Heart right ventricle (tissue), 16 donors: Measurements from ENCODE around the gene FKBP9. TPM values are rescaled to one million over a fixed set of nuclear protein-coding genes. Genes with fewer than 3 reads are reported as not detected.
A peak's percentile ranks its signal among the peaks of the same experiment; 100 is the strongest.

Experiments used
- ATAC-seq, 8 donors: fragments of 200-7000 bp; cut with Tn5 transposase; one replicate each; pipeline ENCODE4 v1.9.1; 2020; ENCODE audit warnings: mild to moderate bottlenecking in 8 of 8, moderate library complexity in 8 of 8, moderate number of reproducible peaks in 1 of 8
- DNase-seq, 2 donors: peaks; one replicate each; pipeline ENCODE4 v3.0.0-alpha.2; 2020
- H3K27ac ChIP-seq, 10 donors: fragments of 200-600 bp; sonication (generic) in 2 of 10; one replicate each; pipeline versions ENCODE4 v1.5.0 to v1.8.0; 2020 to 2022; ENCODE audit warnings: mild to moderate bottlenecking in 3 of 10
- H3K27me3 ChIP-seq, 7 donors: fragments of 200-600 bp; one replicate each; pipeline ENCODE4 v1.8.0; 2021 to 2022; ENCODE audit warnings: mild to moderate bottlenecking in 2 of 7
- H3K36me3 ChIP-seq, 9 donors: fragments of 200-600 bp; sonication (generic) in 1 of 9; one replicate each; pipeline versions ENCODE4 v1.5.0 to v1.8.0; 2020 to 2022; ENCODE audit warnings: mild to moderate bottlenecking in 2 of 9
- H3K4me1 ChIP-seq, 9 donors: fragments of 200-600 bp; sonication (generic) in 1 of 9; one replicate each; pipeline versions ENCODE4 v1.5.0 to v1.8.0; 2020 to 2022; ENCODE audit warnings: mild to moderate bottlenecking in 4 of 9
- H3K4me3 ChIP-seq, 10 donors: fragments of 200-600 bp; sonication (generic) in 2 of 10; one replicate each; pipeline versions ENCODE4 v1.5.0 to v1.8.0; 2020 to 2022; ENCODE audit warnings: mild to moderate bottlenecking in 7 of 10, moderate library complexity in 2 of 10
- H3K9me3 ChIP-seq, 11 donors: fragments of 200-600 bp in 10 of 11; sonication (generic) in 2 of 11; one replicate each; pipeline versions ENCODE4 v1.5.0 to v1.8.0; 2013 to 2022; ENCODE audit warnings: mild to moderate bottlenecking in 2 of 11, control low read depth in 1 of 11, moderate library complexity in 1 of 11
- WGBS, 2 donors: extraction: QIAGEN DNeasy Blood & Tissue Kit; methylation state at CpG; one replicate each; pipeline ENCODE4 v1.1.7; 2013; ENCODE audit warnings: inconsistent platforms in 1 of 2; 5-methylcytosine and 5-hydroxymethylcytosine counted together
- intact Hi-C, 10 donors: fragments of 100-400 bp; cut with DNase I; formaldehyde crosslinking; loops; one replicate each; pipeline versions ENCODE4 v1.11.1 to v1.14.2; 2022
- polyA plus RNA-seq, 2 donors: library from polyadenylated mRNA; stranded (reverse); fragments of 200-250 nt; gene quantifications; one replicate each; pipeline ENCODE4 v1.2.3, GENCODE V29; 2013
- total RNA-seq, 10 donors: library from RNA; stranded (reverse); fragmentation: NEBNext Ultra II Directional in 3 of 10; extraction: Animal tissue kit (Norgen Biotek cat#: 25700) in 3 of 10; gene quantifications; one replicate each; pipeline versions ENCODE4 v1.2.1 to v1.2.4, GENCODE V29; 2021 to 2023
- TF ChIP-seq, protein P1 (sequence below), 9 donors: fragments of 200-600 bp; sonication (generic) in 2 of 9; IDR thresholded peaks; one replicate each; pipeline versions ENCODE4 v1.5.0 to v1.8.0; 2021 to 2022; ENCODE audit warnings: antibody characterized with exemption in 9 of 9, mild to moderate bottlenecking in 5 of 9, moderate library complexity in 1 of 9
- donor health status: Arrhythmogenic right ventricular cardiomyopathy.
- donor health status: ischemic (EF 13 %, LVEDD 7.1; RV severe dilation, severe dysfunction).
- donor health status: healthy with polysubstance abuse.
- donor health status: DM: no; HTN: yes; CAD: no.
- donor health status: DM: no; HTN: no; CAD: no.
- donor health status: ischemic (EF 25% LVEDD 6.9; RV normal size, moderate dysfunction).
- donor health status: ischemic (EF 25% LVEDD 5.7; RV mildly dilated, moderate dysfunction).
- donor health status: healthy.
- donor health status: DM: yes; HTN: yes; CAD: no.
- donor health status: Ischemic cardiomyopathy.
- donor health status: ischemic (EF 35%, LVEDD 5.7; RV mildly dilated, moderate dysfunction).
- donor health status: nonischemic (EF 11% LVEDD 7.7; RV severe dilation, severe dysfunction).
- donor health status: DM: yes; HTN: yes; CAD: no.
- donor health status: PGD.
- donor health status: ischemic (EF 29% LVEDD 5.4; RV normal size, mild dysfunction).
- donor health status: nonischemic (EF 23%, LVEDD 6.1; RV moderate dilation, normal function).

Gene FKBP9
- total and polyA plus RNA-seq, 12 donors: 32.2 to 158 (median 119) TPM

DNA sequence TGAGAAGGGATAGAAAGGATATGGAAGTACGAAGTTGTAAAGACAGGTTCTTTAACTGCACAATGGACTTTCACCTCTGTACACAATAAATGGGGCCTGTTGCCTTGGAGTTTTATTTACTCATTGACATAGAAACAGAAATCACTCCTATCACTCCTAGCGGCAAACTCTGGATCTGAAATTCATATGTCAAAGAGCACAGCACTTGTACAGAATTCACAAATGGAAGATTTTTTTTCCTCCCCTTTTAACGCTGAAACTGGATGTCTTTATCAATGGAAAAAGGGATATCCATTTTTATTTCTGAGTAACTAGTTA, 87.1 kb downstream of the FKBP9 start:
- Histone ChIP-seq H3K9me3 (no peaks in the 10 kb centered on the region), H3K4me1 (peaks cover 5 to 73% (median 48%) of the 10 kb centered on the region in 9 donors), H3K27ac (peak overlapping the region in 8 of 10 donors; percentile 17 to 73 (median 58)), H3K36me3 (no peaks in the 10 kb centered on the region), H3K27me3 (no peaks in the 10 kb centered on the region), H3K4me3 (no peak overlapping the region)
- peak in 7 of 8 donors; percentile 46 to 75 (median 64) for ATAC-seq
- no peak for DNase-seq
- TF ChIP-seq, protein P1, sequence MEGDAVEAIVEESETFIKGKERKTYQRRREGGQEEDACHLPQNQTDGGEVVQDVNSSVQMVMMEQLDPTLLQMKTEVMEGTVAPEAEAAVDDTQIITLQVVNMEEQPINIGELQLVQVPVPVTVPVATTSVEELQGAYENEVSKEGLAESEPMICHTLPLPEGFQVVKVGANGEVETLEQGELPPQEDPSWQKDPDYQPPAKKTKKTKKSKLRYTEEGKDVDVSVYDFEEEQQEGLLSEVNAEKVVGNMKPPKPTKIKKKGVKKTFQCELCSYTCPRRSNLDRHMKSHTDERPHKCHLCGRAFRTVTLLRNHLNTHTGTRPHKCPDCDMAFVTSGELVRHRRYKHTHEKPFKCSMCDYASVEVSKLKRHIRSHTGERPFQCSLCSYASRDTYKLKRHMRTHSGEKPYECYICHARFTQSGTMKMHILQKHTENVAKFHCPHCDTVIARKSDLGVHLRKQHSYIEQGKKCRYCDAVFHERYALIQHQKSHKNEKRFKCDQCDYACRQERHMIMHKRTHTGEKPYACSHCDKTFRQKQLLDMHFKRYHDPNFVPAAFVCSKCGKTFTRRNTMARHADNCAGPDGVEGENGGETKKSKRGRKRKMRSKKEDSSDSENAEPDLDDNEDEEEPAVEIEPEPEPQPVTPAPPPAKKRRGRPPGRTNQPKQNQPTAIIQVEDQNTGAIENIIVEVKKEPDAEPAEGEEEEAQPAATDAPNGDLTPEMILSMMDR (IDR thresholded peaks at IDR 0.05): peak in 8 of 9 donors; percentile 18 to 54 (median 31)
- intact Hi-C loops: loop anchor here in 6 of 10 donors (5.0 to 10.0 kb wide), 3 partner anchors 87 to 240 kb away; partner anchors contain the start of gene FKBP9 (in 3 of the 6)
- 26 to 33% methylated on average over 3 of the region's 3 CpGs for whole genome bisulfite sequencing, 2 donors

DNA sequence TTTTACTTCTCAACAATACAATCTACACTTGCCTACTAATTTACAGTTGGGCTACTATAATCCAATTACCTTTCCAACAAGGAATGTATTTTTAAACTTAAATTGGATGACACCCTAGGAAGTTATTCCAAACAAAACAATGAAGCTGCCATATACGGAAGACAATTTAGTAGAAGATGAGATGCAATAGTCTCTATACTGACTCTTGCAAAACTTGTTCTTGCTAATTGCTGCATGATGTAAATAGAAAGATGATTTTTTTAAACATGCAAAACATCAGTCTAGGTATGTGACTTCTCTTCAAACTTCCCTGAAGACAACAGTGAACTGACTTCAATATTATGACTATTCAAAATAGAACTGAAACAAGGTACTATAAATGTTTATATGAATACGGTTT, 87.7 kb downstream of the FKBP9 start:
- Histone ChIP-seq H3K4me3 (no peak overlapping the region), H3K36me3 (no peaks in the 10 kb centered on the region), H3K9me3 (no peaks in the 10 kb centered on the region), H3K27ac (peak overlapping the region in 7 of 10 donors; percentile 18 to 73 (median 59)), H3K27me3 (no peaks in the 10 kb centered on the region), H3K4me1 (peaks cover 5 to 77% (median 51%) of the 10 kb centered on the region in 9 donors)
- TF ChIP-seq, protein P1 (IDR thresholded peaks at IDR 0.05): no peak
- no peak for DNase-seq
- intact Hi-C loops: loop anchor here in 6 of 10 donors (5.0 to 10.0 kb wide), 3 partner anchors 88 to 240 kb away; partner anchors contain the start of gene FKBP9 (in 4 of the 6)
- WGBS, 2 donors: 9 to 22% methylated on average over 2 of the region's 2 CpGs
- no peak for ATAC-seq

DNA sequence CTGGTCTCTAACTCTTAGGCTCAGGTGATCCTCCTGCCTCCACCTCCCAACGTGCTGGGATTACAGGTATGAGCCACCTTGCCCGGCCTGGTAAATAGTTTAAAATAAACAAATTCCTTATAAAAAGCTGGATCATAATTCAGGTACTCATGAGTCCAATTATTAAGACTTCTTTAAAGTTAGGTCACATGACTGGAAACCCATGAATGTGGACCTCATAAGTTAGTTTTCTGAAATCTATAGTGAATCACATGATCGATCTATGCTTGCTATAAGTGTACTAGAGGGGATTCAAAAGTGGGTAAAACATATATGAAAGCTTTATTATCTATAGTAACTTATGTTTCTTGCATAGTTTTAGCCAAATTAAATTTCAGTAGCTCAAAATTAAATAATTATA, 91.0 kb downstream of the FKBP9 start:
- Histone ChIP-seq H3K4me1 (peaks cover 5 to 64% (median 37%) of the 10 kb centered on the region in 9 donors), H3K27ac (no peak overlapping the region), H3K27me3 (no peaks in the 10 kb centered on the region), H3K9me3 (no peaks in the 10 kb centered on the region), H3K4me3 (no peak overlapping the region), H3K36me3 (no peaks in the 10 kb centered on the region)
- DNase-seq: no peak
- ATAC-seq: no peak
- 98% methylated on average over 3 of the region's 3 CpGs for WGBS, 2 donors
- TF ChIP-seq, protein P1 (IDR thresholded peaks at IDR 0.05): no peak
- intact Hi-C loops: loop anchor here in 4 of 10 donors (5.0 to 10.0 kb wide), 3 partner anchors 91 to 243 kb away; partner anchors contain the start of gene FKBP9 (in 1 of the 4)

- H3K9me3 ChIP-seq: no peaks in the 10 kb centered on the region
- no peaks in the 10 kb centered on the region for H3K36me3 ChIP-seq
- intact Hi-C loops: loop anchor here in 4 of 10 donors (5.0 to 10.0 kb wide), 3 partner anchors 91 to 244 kb away; partner anchors contain the start of gene FKBP9 (in 1 of the 4)
- peak overlapping the region in 1 of 10 donors; percentile 77 for H3K27ac ChIP-seq
- 94 to 100% methylated on average over 1 of the region's 1 CpG for WGBS, 2 donors
- no peaks in the 10 kb centered on the region for H3K27me3 ChIP-seq
- TF ChIP-seq, protein P1 (IDR thresholded peaks at IDR 0.05): no peak
- H3K4me1 ChIP-seq: peaks cover 1 to 64% (median 33%) of the 10 kb centered on the region in 9 donors
- ATAC-seq (no peak), DNase-seq (no peak)
- no peak overlapping the region for H3K4me3 ChIP-seq
These were observed 91.5 kb downstream of the FKBP9 start for GRCh38 chr7:33048704-33049103.
